ENCODE measurements around the gene MINK1. TPM values are rescaled to one million over a fixed set of nuclear protein-coding genes. Genes with fewer than 3 reads are reported as not detected.

Gene MINK1
- total and polyA plus RNA-seq, 7 donors: 8.9 to 23.8 (median 19.2) TPM

GRCh38 chr17:4788159-4788806, 44.9 kb upstream of the MINK1 start:
- peak in 1 of 2 donors; percentile 22 for DNase-seq
- WGBS, 3 donors: 78 to 83% (median 79%) methylated on average over 14 of the region's 14 CpGs
- Histone ChIP-seq H3K36me3 (ENCODE audit: insufficient read depth in 1 of 2, low read depth in 1 of 2) (no peaks in the 10 kb centered on the region), H3K4me3 (peak overlapping the region; percentile 82), H3K9me3 (no peaks in the 10 kb centered on the region), H3K27ac (no peak overlapping the region), H3K4me1 (peaks cover 26% of the 10 kb centered on the region), H3K27me3 (ENCODE audit: insufficient read depth in 3 of 3, low read length in 2 of 3) (peaks cover 0 to 31% (median 7%) of the 10 kb centered on the region in 3 donors)
- no peak for TF ChIP-seq CTCF (IDR thresholded peaks at IDR 0.05)
- intact Hi-C loops (cut with DNase I): no loop called here
- no peak for ATAC-seq

GRCh38 chr17:4788807-4789700, 44.1 kb upstream of the MINK1 start, which contains the start of gene GLTPD2:
Gene GLTPD2 (plus strand): TSS chr17:4788964. CDS start chr17:4789012, 48 bp downstream.
- no peaks in the 10 kb centered on the region for H3K9me3 ChIP-seq
- H3K27ac ChIP-seq: peak within 1 kb of the TSS; percentile 90
- no peaks in the 10 kb centered on the region for H3K36me3 ChIP-seq (ENCODE audit: insufficient read depth in 1 of 2, low read depth in 1 of 2)
- no peak for ATAC-seq
- H3K4me1 ChIP-seq: peaks cover 26% of the 10 kb centered on the region
- intact Hi-C loops (cut with DNase I): no loop called here
- peak within 1 kb of the TSS; percentile 82 for H3K4me3 ChIP-seq
- DNase-seq: no peak
- no peak for TF ChIP-seq CTCF (IDR thresholded peaks at IDR 0.05)
- WGBS, 3 donors: 48 to 50% (median 49%) methylated on average over 60 to 62 of the region's 62 CpGs
- peaks cover 0 to 23% (median 5%) of the 10 kb centered on the region in 3 donors for H3K27me3 ChIP-seq (ENCODE audit: insufficient read depth in 3 of 3, low read length in 2 of 3)

- Histone ChIP-seq H3K27me3 (ENCODE audit: insufficient read depth in 3 of 3, low read length in 2 of 3) (peaks cover 0 to 18% (median 2%) of the 10 kb centered on the region in 3 donors), H3K9me3 (no peaks in the 10 kb centered on the region), H3K36me3 (ENCODE audit: insufficient read depth in 1 of 2, low read depth in 1 of 2) (no peaks in the 10 kb centered on the region), H3K4me3 (peak overlapping the region; percentile 82), H3K27ac (peak overlapping the region; percentile 90), H3K4me1 (peaks cover 26% of the 10 kb centered on the region)
- no peak for DNase-seq
- intact Hi-C loops (cut with DNase I): no loop called here
- TF ChIP-seq CTCF (IDR thresholded peaks at IDR 0.05): no peak
- WGBS, 3 donors: 0 to 3% (median 2%) methylated on average over 5 to 25 of the region's 25 CpGs
- ATAC-seq: no peak
Observed at GRCh38 chr17:4789701-4789950, 43.5 kb upstream of the MINK1 start.

- WGBS, 3 donors: 0% methylated on average over 75 to 91 of the region's 91 CpGs
- Histone ChIP-seq H3K4me3 (peak overlapping the region; percentile 82), H3K4me1 (peaks cover 26% of the 10 kb centered on the region), H3K27ac (peak overlapping the region; percentile 90), H3K36me3 (ENCODE audit: insufficient read depth in 1 of 2, low read depth in 1 of 2) (no peaks in the 10 kb centered on the region), H3K9me3 (no peaks in the 10 kb centered on the region), H3K27me3 (ENCODE audit: insufficient read depth in 3 of 3, low read length in 2 of 3) (peaks cover 0 to 12% (median 2%) of the 10 kb centered on the region in 3 donors)
- DNase-seq (peak; percentile 86 to 93), ATAC-seq (peak; percentile 91 to 92 (median 92))
- intact Hi-C loops (cut with DNase I): no loop called here
- TF ChIP-seq CTCF (IDR thresholded peaks at IDR 0.05): peak; percentile 68
Observed at GRCh38 chr17:4789951-4790704, 43.0 kb upstream of the MINK1 start.

All from psoas muscle (tissue), 8 donors.